Measurements from ENCODE around the gene ARHGAP15.

GRCh38 chr2:143572421-143572820 lies 443.2 kb downstream of the ARHGAP15 start:
- TF ChIP-seq EP300 (conservative IDR thresholded peaks at IDR 0.05; ENCODE audit: poor library complexity, severe bottlenecking) (no peak), RAD21 (conservative IDR thresholded peaks at IDR 0.05) (no peak), POLR2AphosphoS5 (IDR thresholded peaks at IDR 0.05) (no peak), EZH2 (IDR thresholded peaks at IDR 0.05; ENCODE audit: borderline replicate concordance, insufficient read depth, low read length, poor library complexity, severe bottlenecking) (no peak)
- TF ChIP-seq, protein P1, sequence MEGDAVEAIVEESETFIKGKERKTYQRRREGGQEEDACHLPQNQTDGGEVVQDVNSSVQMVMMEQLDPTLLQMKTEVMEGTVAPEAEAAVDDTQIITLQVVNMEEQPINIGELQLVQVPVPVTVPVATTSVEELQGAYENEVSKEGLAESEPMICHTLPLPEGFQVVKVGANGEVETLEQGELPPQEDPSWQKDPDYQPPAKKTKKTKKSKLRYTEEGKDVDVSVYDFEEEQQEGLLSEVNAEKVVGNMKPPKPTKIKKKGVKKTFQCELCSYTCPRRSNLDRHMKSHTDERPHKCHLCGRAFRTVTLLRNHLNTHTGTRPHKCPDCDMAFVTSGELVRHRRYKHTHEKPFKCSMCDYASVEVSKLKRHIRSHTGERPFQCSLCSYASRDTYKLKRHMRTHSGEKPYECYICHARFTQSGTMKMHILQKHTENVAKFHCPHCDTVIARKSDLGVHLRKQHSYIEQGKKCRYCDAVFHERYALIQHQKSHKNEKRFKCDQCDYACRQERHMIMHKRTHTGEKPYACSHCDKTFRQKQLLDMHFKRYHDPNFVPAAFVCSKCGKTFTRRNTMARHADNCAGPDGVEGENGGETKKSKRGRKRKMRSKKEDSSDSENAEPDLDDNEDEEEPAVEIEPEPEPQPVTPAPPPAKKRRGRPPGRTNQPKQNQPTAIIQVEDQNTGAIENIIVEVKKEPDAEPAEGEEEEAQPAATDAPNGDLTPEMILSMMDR (IDR thresholded peaks at IDR 0.05; ENCODE audit: poor library complexity, severe bottlenecking) = no peak
